GM21786 (cell line): ENCODE measurements around the gene SUN1.
"Not testable (repeated sequence)": the region's sequence is repeated elsewhere in the genome, so short reads cannot be mapped to it uniquely, and the experiment has no call there.

Experiments used
- ATAC-seq: cut with Tn5 transposase; IDR thresholded peaks from one replicate; pipeline ENCODE4 v1.9.1; 2021; ENCODE audit not compliant: unreplicated experiment

The SUN1 gene

DNA sequence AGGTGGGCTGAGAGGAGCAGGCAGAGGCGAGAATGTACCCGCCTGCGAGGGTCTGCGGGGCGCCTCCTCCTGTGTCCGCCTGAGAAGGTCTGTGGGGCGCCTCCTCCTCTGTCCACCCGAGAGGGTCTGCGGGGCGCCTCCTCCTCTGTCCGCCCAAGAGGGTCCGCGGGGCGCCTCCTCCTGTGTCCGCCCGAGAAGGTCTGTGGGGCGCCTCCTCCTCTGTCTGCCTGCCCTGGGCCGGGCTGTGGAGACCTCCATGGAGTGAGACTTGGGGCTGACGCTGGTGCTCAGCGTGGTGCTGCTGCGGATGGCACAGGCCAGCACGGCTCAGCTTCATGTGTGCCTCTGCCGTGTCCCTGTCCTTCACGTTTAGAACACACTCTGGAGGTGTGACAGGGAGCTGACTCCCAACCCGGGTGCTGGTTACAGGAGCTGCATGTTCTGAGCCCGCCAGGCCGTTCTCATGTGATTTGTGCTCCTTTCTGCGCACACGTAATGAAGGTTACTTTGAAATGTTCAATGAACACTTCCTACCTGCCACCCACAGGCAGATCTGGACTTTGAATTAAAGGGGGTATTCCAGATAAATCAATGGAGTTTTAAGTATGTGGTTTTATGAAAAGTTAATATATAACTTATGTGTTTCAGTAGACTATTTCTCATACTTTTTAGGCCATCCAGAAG is 23.6 kb downstream of the SUN1 start:
- no peak for ATAC-seq

GRCh38 chr7:856444-857095 is 24.3 kb downstream of the SUN1 start:
- ATAC-seq, result no peak

DNA sequence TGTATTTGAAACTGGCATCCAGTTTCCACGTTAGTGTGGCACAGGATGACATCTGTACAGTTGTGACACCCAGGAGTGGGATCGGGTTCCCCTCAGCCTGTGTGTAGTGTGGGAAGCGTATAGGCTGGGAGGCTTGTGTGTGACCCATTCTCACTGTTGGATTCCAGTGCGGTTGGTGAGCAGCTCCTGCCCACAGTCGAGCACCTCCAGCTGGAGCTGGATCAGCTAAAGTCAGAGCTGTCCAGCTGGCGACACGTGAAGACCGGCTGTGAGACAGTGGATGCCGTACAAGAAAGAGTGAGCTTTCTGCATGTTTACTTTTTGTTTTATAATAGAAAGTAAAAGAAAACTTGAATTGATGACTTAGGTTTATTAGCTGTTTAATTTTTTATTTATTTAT is 25.4 kb downstream of the SUN1 start:
- no peak for ATAC-seq

GRCh38 chr7:859359-860030 is 27.2 kb downstream of the SUN1 start:
- no peak for ATAC-seq

- ATAC-seq, result no peak
Observed at GRCh38 chr7:860149-860548, 27.9 kb downstream of the SUN1 start.

DNA sequence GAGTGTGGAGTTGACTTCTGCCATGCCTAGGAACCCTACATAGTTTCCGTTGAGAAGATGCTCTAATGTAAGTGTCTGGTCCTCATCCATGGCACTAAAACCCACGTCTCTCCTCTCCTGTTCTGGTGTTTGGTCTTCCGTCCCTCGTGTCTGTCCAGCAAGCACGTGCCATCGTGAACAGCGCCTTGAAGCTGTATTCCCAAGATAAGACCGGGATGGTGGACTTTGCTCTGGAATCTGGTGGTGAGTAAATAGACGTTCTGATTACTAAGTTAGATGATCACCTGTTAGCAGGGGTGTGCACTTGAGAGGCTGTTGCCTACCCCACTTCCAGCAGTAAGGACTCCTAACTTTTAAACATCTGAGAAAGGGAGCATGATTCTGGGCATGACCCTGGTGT is 28.9 kb downstream of the SUN1 start:
- no peak for ATAC-seq

- ATAC-seq, result no peak
Observed at GRCh38 chr7:862157-862556, 29.9 kb downstream of the SUN1 start.

DNA sequence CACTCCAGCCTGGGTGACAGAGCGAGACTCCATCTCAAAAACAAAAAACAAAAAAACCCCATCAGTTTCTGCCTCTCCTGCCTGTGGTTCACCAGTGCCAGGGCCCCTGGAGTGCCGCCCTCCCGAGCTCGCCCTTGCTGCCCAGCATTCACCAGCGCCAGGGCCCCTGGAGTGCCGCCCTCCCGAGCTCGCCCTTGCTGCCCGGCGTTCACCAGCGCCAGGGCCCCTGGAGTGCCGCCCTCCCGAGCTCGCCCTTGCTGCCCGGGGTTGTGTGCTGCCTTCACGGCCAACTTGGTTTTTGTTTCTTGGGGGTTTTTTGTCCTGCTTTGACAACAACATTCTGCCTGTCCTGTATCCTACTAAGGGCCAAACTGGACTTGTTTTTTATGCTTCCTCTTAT is 30.8 kb downstream of the SUN1 start:
- no peak for ATAC-seq

- no peak for ATAC-seq
Observed at GRCh38 chr7:865921-866320, 33.6 kb downstream of the SUN1 start.

DNA sequence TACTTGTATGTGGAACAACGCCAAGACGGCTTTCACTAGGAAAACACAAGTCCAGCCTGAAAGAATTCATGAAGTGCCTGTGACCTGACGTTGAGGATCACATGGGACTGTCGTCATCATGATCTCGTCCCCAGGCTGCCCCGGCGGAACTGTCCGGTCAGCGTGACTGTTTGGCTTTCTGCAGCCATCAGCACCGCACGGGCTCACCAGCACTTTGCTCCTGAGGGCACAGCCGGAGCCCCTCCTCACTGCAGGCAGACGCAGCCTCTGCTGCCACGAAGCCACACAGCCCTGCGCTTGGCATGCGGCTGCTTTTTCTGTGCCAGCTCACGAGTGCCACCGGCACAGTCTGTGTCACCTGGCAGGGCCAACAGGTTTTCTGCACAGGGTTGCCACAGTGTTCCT is 34.7 kb downstream of the SUN1 start:
- ATAC-seq, result no peak

- no peak for ATAC-seq
Observed at GRCh38 chr7:867406-868188, 35.3 kb downstream of the SUN1 start.

DNA sequence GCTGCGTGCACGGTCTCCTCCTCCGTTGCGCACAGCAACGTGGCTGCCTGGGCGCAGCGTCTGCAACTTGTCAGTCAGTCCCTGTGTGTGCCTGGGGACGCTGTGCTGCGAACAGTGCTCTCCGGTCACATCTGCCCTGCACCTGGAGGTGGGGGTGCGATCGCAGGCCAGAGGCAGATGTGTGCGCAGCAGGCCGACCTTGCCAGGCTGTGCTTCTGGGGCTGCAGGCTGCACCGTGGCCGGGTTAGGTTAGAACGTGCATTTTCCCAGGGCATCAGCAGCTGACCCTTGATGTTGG is 35.9 kb downstream of the SUN1 start:
- no peak for ATAC-seq

GRCh38 chr7:869348-869747 is 37.1 kb downstream of the SUN1 start:
- no peak for ATAC-seq

GRCh38 chr7:871900-872537 is 39.7 kb downstream of the SUN1 start:
- ATAC-seq, result no peak

DNA sequence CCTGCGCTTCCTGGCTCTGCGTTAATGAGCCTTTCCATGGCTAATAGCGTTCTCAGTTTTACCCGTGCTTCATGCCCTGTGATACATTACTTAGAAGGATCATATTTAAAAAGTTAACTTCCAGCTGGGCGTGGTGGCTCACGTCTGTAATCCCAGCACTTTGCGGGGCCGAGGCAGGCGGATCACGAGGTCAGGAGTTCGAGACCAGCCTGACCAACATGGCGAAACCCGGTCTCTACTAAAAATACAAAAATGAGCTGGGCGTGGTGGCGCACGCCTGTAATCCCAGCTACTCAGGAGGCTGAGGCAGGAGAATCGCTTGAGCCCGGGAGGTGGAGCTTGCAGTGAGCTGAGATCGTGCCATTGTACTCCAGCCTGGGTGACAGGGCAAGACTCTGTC is 40.4 kb downstream of the SUN1 start:
- ATAC-seq, result not testable (repeated sequence)

DNA sequence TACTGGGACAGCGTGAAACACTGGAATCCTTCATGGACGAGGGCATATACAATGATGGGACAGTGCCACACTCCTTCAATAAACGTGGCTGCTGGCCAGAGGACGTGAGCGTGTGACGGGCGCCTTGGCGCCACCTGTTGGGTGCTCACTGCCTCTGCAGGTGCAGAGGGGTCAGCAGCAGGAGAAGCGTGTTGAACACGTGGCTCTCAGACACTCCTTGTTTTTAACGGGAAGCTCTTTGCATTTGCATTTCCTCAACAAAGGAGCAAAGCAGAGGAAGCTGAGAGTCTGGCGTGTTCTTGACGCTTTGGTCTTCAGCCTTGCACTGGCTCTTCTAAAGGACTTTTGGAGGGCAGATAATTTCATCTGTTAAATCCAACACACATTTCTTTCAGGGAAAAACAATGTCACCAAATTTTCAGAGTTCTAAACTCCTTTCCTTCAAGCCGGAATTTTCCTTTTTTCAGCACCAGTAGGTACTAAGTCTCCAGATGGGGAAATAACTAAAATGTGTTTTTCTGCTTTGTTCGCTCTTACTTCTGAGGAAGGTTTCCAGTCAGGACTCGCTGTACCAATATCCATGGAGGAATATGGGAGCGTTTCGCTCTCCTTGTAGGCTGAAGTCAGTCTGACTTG is 41.2 kb downstream of the SUN1 start:
- peak; percentile 26 for ATAC-seq

DNA sequence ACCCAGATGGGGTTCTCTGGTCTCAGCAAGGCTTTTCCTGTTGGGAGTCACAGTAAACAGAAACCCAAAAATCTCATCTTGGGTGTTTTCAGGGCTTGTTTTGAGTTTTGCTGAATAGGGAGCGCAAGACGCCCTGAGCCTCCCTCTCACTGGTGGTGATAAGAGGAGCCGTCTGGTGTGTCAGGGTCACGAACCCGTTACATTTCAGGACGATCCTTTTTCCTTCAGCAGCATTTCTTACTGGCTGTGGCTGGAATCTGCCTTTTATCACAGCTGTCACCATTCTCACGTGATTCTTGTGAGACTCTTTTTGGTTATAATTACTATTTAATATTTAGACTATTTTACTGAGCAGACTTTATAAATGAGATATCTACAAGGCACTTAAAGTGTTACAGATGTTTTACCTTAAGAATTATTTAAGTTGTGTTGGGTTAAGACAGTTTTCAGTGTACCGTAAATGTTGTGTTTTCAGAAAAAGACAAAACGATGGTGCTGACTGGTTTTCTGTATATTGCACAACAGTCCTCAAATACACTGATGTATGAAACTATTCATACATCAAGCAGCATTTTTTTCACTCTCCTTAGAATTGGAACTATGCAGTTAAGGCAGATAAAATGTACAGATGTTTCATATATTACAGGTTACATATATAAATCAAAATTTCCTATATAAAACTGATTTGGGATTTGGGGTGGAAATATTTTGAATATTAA is 41.9 kb downstream of the SUN1 start:
- ATAC-seq, result no peak

- no peak for ATAC-seq
Observed at GRCh38 chr7:875051-875450, 42.8 kb downstream of the SUN1 start.

- ATAC-seq, result no peak
Observed at GRCh38 chr7:875476-876076, 43.3 kb downstream of the SUN1 start.
